GM23338 (cell line): ENCODE data around the gene FARS2. TPM values are rescaled to one million over a fixed set of nuclear protein-coding genes. Genes with fewer than 3 reads are reported as not detected.
A peak's percentile ranks its signal among the peaks of the same experiment; 100 is the strongest.

ENCODE experiments used
- ATAC-seq: fragments of 200-7000 bp; cut with Tn5 transposase; 3 replicates; pipeline ENCODE4 v1.9.1; 2020
- DNase-seq: peaks from one replicate; pipeline ENCODE4 v3.0.0-alpha.2; 2015; ENCODE audit warnings: low spot score
- H2AFZ ChIP-seq: fragments of 200-600 bp; sonication (generic); 2 replicates; pipeline ENCODE4 v1.8.0; 2016; ENCODE audit warnings: antibody characterized with exemption, mild to moderate bottlenecking, moderate library complexity
- H3F3A ChIP-seq: fragments of 200-600 bp; sonication (generic); replicated peaks from 2 replicates; pipeline ENCODE4 v1.8.0; 2017; ENCODE audit warnings: antibody characterized with exemption, mixed run types, low read depth
- H3K27ac ChIP-seq: fragments of 200-600 bp; sonication (generic); 2 replicates; pipeline ENCODE4 v1.6.1; 2016; ENCODE audit warnings: low read depth
- H3K27me3 ChIP-seq: fragments of 200-600 bp; sonication (generic); 2 replicates; pipeline ENCODE4 v1.8.0; 2016; ENCODE audit warnings: mild to moderate bottlenecking, mixed run types, moderate library complexity; ENCODE audit not compliant: insufficient read depth
- H3K36me3 ChIP-seq: fragments of 200-600 bp; sonication (generic); 2 replicates; pipeline ENCODE4 v1.8.0; 2016; ENCODE audit warnings: mild to moderate bottlenecking; ENCODE audit not compliant: insufficient read depth
- H3K4me1 ChIP-seq: fragments of 200-600 bp; sonication (generic); 2 replicates; pipeline ENCODE4 v1.8.0; 2016; ENCODE audit warnings: mild to moderate bottlenecking, moderate library complexity; ENCODE audit not compliant: insufficient read depth
- H3K4me2 ChIP-seq: fragments of 200-600 bp; sonication (generic); 2 replicates; pipeline ENCODE4 v1.7.1; 2017; ENCODE audit warnings: mixed run types
- H3K4me3 ChIP-seq: fragments of 200-600 bp; sonication (generic); 2 replicates; pipeline ENCODE4 v1.6.1; 2016; ENCODE audit warnings: mixed run types
- H3K79me2 ChIP-seq: fragments of 200-600 bp; sonication (generic); replicated peaks from 2 replicates; pipeline ENCODE4 v1.8.0; 2017; ENCODE audit warnings: mild to moderate bottlenecking; ENCODE audit not compliant: insufficient read depth
- H3K9me2 ChIP-seq: fragments of 200-600 bp; sonication (generic); 2 replicates; pipeline ENCODE4 v1.8.0; 2017; ENCODE audit not compliant: insufficient read depth
- H4K20me1 ChIP-seq: fragments of 200-600 bp; sonication (generic); replicated peaks from 2 replicates; pipeline ENCODE4 v1.8.0; 2017; ENCODE audit warnings: mild to moderate bottlenecking; ENCODE audit not compliant: insufficient read depth
- H3K27ac Mint-ChIP-seq: 2 replicates; pipeline ENCODE4 v1.8.0; 2020; ENCODE audit warnings: inconsistent platforms, mild to moderate bottlenecking, moderate library complexity, mixed read lengths
- H3K27me3 Mint-ChIP-seq: 3 replicates; pipeline ENCODE4 v1.8.0; 2022; ENCODE audit warnings: low read depth, mild to moderate bottlenecking, moderate library complexity, mixed read lengths, inconsistent platforms; ENCODE audit not compliant: insufficient read depth, poor library complexity
- H3K36me3 Mint-ChIP-seq: 3 replicates; pipeline ENCODE4 v1.8.0; 2021; ENCODE audit warnings: low read depth, mild to moderate bottlenecking, inconsistent platforms, moderate library complexity, mixed read lengths
- H3K4me1 Mint-ChIP-seq: 3 replicates; pipeline ENCODE4 v1.8.0; 2020; ENCODE audit warnings: mild to moderate bottlenecking, inconsistent platforms, mixed read lengths
- H3K4me3 Mint-ChIP-seq: 3 replicates; pipeline ENCODE4 v1.8.0; 2021; ENCODE audit warnings: moderate library complexity, mild to moderate bottlenecking, inconsistent platforms, mixed read lengths
- H3K9me3 Mint-ChIP-seq: 3 replicates; pipeline ENCODE4 v1.8.0; 2020; ENCODE audit warnings: moderate library complexity, mild to moderate bottlenecking, inconsistent platforms, mixed read lengths
- STAT1 ChIP-seq: IDR thresholded peaks from one replicate; pipeline ENCODE4 v1.6.1; 2016; ENCODE audit warnings: antibody characterized with exemption; ENCODE audit not compliant: unreplicated experiment
- ZNF331 ChIP-seq: fragments of 250-450 bp; sonication (Bioruptor Pico); IDR thresholded peaks from 2 replicates; pipeline ENCODE4 v1.5.0; 2020; ENCODE audit warnings: low read depth, mild to moderate bottlenecking, moderate library complexity
- polyA plus RNA-seq: library from polyadenylated mRNA; unstranded; fragments of >200 nt; fragmentation: Nextera tagmentation; extraction: Ambion mirVana; gene quantifications from 2 replicates; pipeline ENCODE4 v1.2.1, GENCODE V29; 2016
- total RNA-seq: library from RNA; depleted of rRNA; stranded (reverse); fragments of >200 nt; shearing (Covaris generic); gene quantifications from 2 replicates; pipeline ENCODE4 v1.2.3, GENCODE V29; 2014
- TF ChIP-seq, protein P1 (sequence below), 2 experiments: fragments of 200-600 bp in 1 of 2; sonication (generic) in 1 of 2; conservative IDR thresholded peaks; 2 replicates each; pipeline versions ENCODE4 v1.5.1 to v1.6.1; 2016 to 2017; ENCODE audit warnings: antibody characterized with exemption in 2 of 2, low read depth in 2 of 2, mild to moderate bottlenecking in 2 of 2, moderate library complexity in 1 of 2

FARS2 gene
- total and polyA plus RNA-seq, 2 experiments from 2014 or later: 7.6 to 19.0 TPM

DNA sequence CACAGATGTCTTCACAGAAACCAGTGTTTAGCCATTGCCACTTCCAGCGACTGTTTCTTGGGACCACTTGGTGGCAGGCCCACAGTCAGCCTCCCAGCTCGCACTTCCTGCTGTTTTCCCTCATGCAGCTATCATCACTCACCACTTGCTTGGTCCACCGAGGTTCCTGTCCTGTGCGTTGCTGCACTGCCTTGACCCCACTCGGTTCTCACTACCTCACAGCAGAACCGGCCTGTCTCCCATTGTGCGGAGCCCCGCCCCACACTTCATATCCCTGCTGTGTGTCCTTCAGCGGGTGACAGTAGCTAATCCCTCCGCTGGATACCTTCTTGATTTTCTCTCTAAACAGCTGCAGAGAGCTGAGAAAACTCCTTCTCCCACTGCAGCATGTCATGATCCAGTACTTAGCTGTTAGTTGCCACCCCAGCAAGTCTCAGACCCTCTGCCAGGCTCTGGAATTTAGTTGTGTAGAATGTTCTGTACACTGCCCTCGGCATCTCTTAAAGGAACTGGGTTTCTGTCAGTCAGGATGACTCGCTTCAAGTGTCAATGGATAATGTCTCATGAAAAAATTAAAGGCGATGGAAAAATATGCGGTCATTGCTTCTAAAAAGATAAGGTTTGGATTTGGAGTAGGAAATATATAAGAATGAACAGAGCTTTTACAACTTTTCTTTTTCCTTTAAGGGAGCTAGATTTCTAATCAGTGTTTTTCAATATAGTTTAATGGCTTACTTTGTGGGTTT lies 208.0 kb downstream of the FARS2 start:
- no peak overlapping the region for H3K27ac ChIP-seq
- no peak overlapping the region for H3K4me3 Mint-ChIP-seq
- H3K9me3 Mint-ChIP-seq: no peaks in the 10 kb centered on the region
- no peak overlapping the region for H3K4me2 ChIP-seq
- H3K27ac Mint-ChIP-seq: no peak overlapping the region
- no peaks in the 10 kb centered on the region for H3K79me2 ChIP-seq
- no peaks in the 10 kb centered on the region for H3K27me3 ChIP-seq
- no peak; the same call in 2 of the 3 replicates for ATAC-seq
- H3K36me3 Mint-ChIP-seq: no peaks in the 10 kb centered on the region
- DNase-seq: no peak
- no peaks in the 10 kb centered on the region for H4K20me1 ChIP-seq
- H3K4me3 ChIP-seq: no peak overlapping the region
- H3K27me3 Mint-ChIP-seq: peaks cover 2% of the 10 kb centered on the region
- H3K36me3 ChIP-seq: no peaks in the 10 kb centered on the region
- H3K4me1 Mint-ChIP-seq: peaks cover 37% of the 10 kb centered on the region
- H2AFZ ChIP-seq: no peak overlapping the region
- no peaks in the 10 kb centered on the region for H3F3A ChIP-seq
- H3K9me2 ChIP-seq: no peaks in the 10 kb centered on the region
- TF ChIP-seq, protein P1, sequence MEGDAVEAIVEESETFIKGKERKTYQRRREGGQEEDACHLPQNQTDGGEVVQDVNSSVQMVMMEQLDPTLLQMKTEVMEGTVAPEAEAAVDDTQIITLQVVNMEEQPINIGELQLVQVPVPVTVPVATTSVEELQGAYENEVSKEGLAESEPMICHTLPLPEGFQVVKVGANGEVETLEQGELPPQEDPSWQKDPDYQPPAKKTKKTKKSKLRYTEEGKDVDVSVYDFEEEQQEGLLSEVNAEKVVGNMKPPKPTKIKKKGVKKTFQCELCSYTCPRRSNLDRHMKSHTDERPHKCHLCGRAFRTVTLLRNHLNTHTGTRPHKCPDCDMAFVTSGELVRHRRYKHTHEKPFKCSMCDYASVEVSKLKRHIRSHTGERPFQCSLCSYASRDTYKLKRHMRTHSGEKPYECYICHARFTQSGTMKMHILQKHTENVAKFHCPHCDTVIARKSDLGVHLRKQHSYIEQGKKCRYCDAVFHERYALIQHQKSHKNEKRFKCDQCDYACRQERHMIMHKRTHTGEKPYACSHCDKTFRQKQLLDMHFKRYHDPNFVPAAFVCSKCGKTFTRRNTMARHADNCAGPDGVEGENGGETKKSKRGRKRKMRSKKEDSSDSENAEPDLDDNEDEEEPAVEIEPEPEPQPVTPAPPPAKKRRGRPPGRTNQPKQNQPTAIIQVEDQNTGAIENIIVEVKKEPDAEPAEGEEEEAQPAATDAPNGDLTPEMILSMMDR (conservative IDR thresholded peaks at IDR 0.05; ENCODE audit: low read depth in 2 of 2): 0 out of 4 replicates have a peak, but pooled peaks of 1 of the 2 experiments have one; percentile 11
- TF ChIP-seq ZNF331: no peak
- H3K4me1 ChIP-seq: peaks cover 42% of the 10 kb centered on the region

DNA sequence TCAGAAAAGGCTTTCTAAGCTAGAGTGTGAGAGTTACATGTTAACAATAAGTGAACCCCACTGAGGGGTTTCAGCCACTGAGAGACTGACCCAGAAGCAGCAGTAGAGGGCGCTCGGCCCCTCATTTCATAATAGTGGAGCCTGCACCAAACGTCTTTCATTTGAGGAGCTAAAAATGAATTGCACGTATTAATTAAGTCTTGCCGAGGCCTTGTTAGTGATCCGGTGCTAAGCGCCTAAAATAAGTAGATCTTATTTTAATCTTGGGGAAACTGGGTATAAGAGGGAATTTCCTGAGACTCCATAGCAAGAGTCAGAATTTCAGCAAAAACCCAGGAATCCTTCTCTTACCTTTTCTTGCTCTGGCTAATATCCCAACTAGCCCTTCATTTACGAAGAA lies 209.7 kb downstream of the FARS2 start:
- Histone ChIP-seq H3K9me2 (no peaks in the 10 kb centered on the region), H3K4me2 (peak overlapping the region; percentile 7; the same call in 1 of the 2 replicates), H3K36me3 (no peaks in the 10 kb centered on the region), H3K27ac (no peak overlapping the region), H3K27me3 (no peaks in the 10 kb centered on the region), H3F3A (no peaks in the 10 kb centered on the region), H3K4me1 (peaks cover 35% of the 10 kb centered on the region), H3K4me3 (no peak overlapping the region), H2AFZ (no peak overlapping the region), H3K79me2 (no peaks in the 10 kb centered on the region), H4K20me1 (no peaks in the 10 kb centered on the region)
- TF ChIP-seq STAT1: no peak
- TF ChIP-seq, protein P1 (conservative IDR thresholded peaks at IDR 0.05; ENCODE audit: low read depth in 2 of 2): peak; percentile 83 to 97
- DNase-seq (peak; percentile 83), ATAC-seq (peak; percentile 88)
- peaks cover 2% of the 10 kb centered on the region for H3K27me3 Mint-ChIP-seq
- H3K36me3 Mint-ChIP-seq: no peaks in the 10 kb centered on the region
- H3K4me3 Mint-ChIP-seq: no peak overlapping the region
- H3K27ac Mint-ChIP-seq: no peak overlapping the region
- peaks cover 29% of the 10 kb centered on the region for H3K4me1 Mint-ChIP-seq
- no peaks in the 10 kb centered on the region for H3K9me3 Mint-ChIP-seq
